T-helper 1 cell treated with Interleukin-12 subunit alpha and Interleukin-12 subunit beta and Interleukin-4 antibody, amounts not matched to agents 30 μg/mL and 1 μg/mL, for 36 hours (primary cell): ENCODE measurements around the gene SDC1.

Experiments
- H3K27ac Mint-ChIP-seq: one replicate; pipeline ENCODE4 v1.8.0; 2021; ENCODE audit warnings: mild to moderate bottlenecking, mixed read lengths
- H3K27me3 Mint-ChIP-seq: one replicate; pipeline ENCODE4 v1.8.0; 2021; ENCODE audit warnings: low read depth, mixed read lengths
- H3K36me3 Mint-ChIP-seq: one replicate; pipeline ENCODE4 v1.8.0; 2021; ENCODE audit warnings: low read depth, mixed read lengths
- H3K4me1 Mint-ChIP-seq: one replicate; pipeline ENCODE4 v1.8.0; 2021; ENCODE audit warnings: low read depth, mixed read lengths
- H3K4me3 Mint-ChIP-seq: one replicate; pipeline ENCODE4 v1.8.0; 2021; ENCODE audit warnings: mild to moderate bottlenecking, moderate library complexity, mixed read lengths
- H3K9me3 Mint-ChIP-seq: one replicate; pipeline ENCODE4 v1.8.0; 2021; ENCODE audit warnings: mixed read lengths

SDC1 gene

GRCh38 chr2:20182241-20182931 lies 42.5 kb downstream of the SDC1 start:
- Mint-ChIP-seq H3K27me3 (no peaks in the 10 kb centered on the region), H3K27ac (no peak overlapping the region), H3K4me1 (no peaks in the 10 kb centered on the region), H3K4me3 (no peak overlapping the region), H3K36me3 (no peaks in the 10 kb centered on the region), H3K9me3 (no peaks in the 10 kb centered on the region)

- H3K4me3 Mint-ChIP-seq, result no peak overlapping the region
- no peak overlapping the region for H3K27ac Mint-ChIP-seq
These were observed 43.2 kb downstream of the SDC1 start for GRCh38 chr2:20181761-20182160.

DNA sequence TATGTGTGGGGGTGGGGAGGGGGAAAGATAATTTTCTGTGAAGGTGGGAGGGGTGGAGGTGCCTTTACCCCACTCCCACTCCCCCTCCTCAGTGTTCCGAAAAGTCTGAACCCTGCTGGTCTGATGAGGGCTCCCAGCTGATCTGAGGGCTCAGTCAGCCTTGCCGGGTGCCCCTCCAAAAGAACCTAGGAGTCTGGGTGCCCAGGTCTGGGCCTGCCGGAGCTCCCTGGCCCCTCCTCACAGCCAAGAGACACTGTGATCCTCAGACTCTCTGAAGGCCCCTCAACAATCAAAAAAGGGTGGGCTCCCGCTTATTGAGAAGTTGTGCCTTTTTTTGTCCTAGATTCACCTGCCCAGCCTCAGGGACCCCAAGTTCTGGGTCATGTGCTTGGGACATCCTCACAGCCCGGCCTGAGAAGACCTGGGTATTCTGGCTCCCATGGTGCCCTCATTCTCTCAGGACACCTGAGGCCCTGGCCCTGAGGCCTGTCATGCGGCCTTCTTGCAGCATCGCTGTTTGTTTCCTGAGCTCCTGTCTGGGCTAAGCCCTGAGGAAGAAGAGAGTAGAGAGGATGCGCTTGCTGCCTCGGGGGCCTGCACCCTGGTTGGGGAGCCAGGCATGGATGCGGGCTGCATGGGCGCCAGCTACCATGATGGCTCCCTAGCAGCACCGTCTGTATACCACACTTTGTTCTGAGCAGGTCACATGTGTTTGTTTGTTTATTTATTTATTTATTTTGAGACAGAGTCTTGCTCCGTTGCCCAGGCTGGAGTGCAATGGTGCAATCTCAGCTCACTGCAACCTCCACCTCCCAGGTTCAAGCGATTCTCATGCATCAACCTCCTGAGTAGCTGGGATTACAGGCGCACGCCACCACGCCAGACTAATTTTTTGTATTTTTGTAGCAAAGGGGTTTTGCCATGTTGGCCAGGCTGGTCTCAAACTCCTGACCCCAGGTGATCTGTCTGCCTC lies 44.0 kb downstream of the SDC1 start:
- no peaks in the 10 kb centered on the region for H3K36me3 Mint-ChIP-seq
- no peaks in the 10 kb centered on the region for H3K4me1 Mint-ChIP-seq
- H3K9me3 Mint-ChIP-seq, result no peaks in the 10 kb centered on the region
- H3K27me3 Mint-ChIP-seq, result no peaks in the 10 kb centered on the region
- H3K27ac Mint-ChIP-seq, result no peak overlapping the region
- no peak overlapping the region for H3K4me3 Mint-ChIP-seq

More at GRCh38 chr2:20181761-20182160, 43.2 kb downstream of the SDC1 start:
- no peaks in the 10 kb centered on the region for H3K9me3 Mint-ChIP-seq
- no peaks in the 10 kb centered on the region for H3K36me3 Mint-ChIP-seq
- H3K27me3 Mint-ChIP-seq, result no peaks in the 10 kb centered on the region
- no peaks in the 10 kb centered on the region for H3K4me1 Mint-ChIP-seq

- H3K27me3 Mint-ChIP-seq, result no peaks in the 10 kb centered on the region
- no peaks in the 10 kb centered on the region for H3K9me3 Mint-ChIP-seq
- H3K4me3 Mint-ChIP-seq, result no peak overlapping the region
- no peaks in the 10 kb centered on the region for H3K4me1 Mint-ChIP-seq
- no peaks in the 10 kb centered on the region for H3K36me3 Mint-ChIP-seq
- H3K27ac Mint-ChIP-seq, result no peak overlapping the region
These were observed 45.0 kb downstream of the SDC1 start for GRCh38 chr2:20179755-20180594.

- H3K27me3 Mint-ChIP-seq, result no peaks in the 10 kb centered on the region
- no peak overlapping the region for H3K4me3 Mint-ChIP-seq
- no peaks in the 10 kb centered on the region for H3K9me3 Mint-ChIP-seq
- H3K36me3 Mint-ChIP-seq, result no peaks in the 10 kb centered on the region
- H3K4me1 Mint-ChIP-seq, result no peaks in the 10 kb centered on the region
- H3K27ac Mint-ChIP-seq, result no peak overlapping the region
These were observed 45.5 kb downstream of the SDC1 start for GRCh38 chr2:20179466-20179754.

DNA sequence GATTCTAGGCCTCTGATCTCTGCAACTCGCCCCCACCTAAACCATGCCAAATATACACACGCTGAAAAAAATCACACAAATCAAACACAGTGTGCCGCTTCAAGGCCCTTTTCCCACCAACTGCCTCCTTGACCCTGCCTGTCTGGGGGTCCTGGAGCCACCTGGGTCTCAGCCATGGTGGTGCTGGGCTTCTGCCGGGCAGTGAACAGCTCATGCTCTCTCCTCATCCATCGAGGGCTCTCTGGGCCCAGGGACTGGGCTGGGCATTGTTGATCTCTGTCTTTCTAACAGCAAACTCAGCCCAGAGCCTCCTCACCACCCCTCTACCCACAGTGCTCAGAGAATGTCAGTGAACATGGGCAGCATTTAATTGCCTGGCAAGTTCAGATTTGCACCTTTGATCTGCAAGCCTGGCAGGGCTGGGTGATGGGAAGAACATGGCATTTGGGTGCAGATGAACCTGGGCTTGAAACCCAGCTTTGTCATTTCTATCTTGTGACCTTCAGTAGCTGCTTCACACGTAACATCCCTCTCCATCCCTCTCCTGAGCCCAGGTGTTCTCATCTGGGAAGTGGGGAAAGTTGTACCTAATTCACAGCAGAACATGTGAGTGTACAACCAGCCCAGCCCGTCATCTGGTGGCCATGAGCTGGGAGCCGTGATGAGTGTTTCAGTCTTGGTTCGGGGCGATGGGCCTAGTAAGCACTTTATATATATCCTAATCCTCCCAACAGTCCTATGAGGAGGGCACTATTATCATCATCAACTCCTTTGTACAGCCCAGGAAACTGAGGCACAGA lies 46.1 kb downstream of the SDC1 start:
- no peak overlapping the region for H3K4me3 Mint-ChIP-seq
- no peaks in the 10 kb centered on the region for H3K4me1 Mint-ChIP-seq
- no peak overlapping the region for H3K27ac Mint-ChIP-seq
- no peaks in the 10 kb centered on the region for H3K36me3 Mint-ChIP-seq
- H3K9me3 Mint-ChIP-seq, result no peaks in the 10 kb centered on the region
- H3K27me3 Mint-ChIP-seq, result no peaks in the 10 kb centered on the region

- Mint-ChIP-seq H3K27ac (no peak overlapping the region), H3K36me3 (no peaks in the 10 kb centered on the region), H3K27me3 (no peaks in the 10 kb centered on the region), H3K4me3 (no peak overlapping the region), H3K9me3 (no peaks in the 10 kb centered on the region), H3K4me1 (no peaks in the 10 kb centered on the region)
These were observed 46.7 kb downstream of the SDC1 start for GRCh38 chr2:20178249-20178607.

DNA sequence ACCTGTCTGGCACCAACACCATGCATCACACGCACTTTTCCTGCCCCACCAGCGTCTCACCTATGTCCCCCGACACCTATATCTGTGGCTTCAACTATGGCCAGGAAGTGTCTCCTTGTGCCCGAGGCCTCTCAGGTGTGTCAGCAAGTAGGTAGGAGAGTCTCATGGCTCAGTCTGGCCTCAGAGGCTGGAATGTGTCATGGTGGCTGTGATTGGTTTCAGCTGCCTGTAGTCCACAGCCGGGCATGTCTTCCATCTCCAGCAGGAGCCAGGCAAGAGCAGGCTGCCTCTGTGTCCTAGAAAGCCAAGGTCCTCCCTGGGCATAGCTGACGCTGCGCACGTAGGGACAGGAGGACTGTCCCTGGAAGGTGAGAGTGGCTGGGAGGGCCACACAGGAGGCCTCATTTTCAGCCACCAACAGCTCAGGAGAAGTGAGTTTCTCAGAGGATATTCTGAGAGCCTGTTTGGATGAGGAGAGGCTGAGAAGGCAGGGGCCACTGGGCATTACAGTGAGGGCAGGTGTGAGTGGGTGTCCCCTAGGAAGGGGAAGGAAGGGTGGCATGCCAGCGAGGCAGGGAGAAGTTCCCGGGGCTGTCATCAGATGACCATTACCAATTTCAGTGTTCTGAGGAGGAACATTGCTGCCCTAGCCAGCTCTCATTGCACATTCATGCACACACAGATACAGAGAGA lies 47.2 kb downstream of the SDC1 start:
- H3K4me1 Mint-ChIP-seq, result no peaks in the 10 kb centered on the region
- H3K4me3 Mint-ChIP-seq, result no peak overlapping the region
- no peaks in the 10 kb centered on the region for H3K27me3 Mint-ChIP-seq
- H3K9me3 Mint-ChIP-seq, result no peaks in the 10 kb centered on the region
- H3K36me3 Mint-ChIP-seq, result no peaks in the 10 kb centered on the region
- H3K27ac Mint-ChIP-seq, result no peak overlapping the region

DNA sequence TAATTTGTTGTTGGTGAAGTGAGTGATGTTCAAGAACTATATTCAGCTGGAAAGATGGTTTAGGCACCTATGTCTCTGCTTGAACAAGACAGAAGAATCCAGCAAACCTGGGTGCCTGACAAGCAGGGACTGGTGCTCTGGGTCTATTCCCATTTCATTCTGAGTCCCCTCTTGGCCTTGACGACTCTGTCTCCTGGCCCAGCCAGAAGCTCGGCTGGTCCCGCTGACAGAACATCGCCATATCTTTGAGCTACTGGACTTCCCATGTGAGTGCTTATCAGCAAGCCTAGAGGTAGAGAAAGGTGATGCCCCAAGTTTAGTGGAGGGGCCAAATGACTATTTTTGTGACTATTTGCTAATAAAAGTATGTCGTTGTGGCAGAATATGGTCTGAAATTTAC lies 48.2 kb downstream of the SDC1 start:
- no peak overlapping the region for H3K27ac Mint-ChIP-seq
- no peaks in the 10 kb centered on the region for H3K9me3 Mint-ChIP-seq
- no peaks in the 10 kb centered on the region for H3K4me1 Mint-ChIP-seq
- H3K4me3 Mint-ChIP-seq, result no peak overlapping the region
- H3K27me3 Mint-ChIP-seq, result no peaks in the 10 kb centered on the region
- H3K36me3 Mint-ChIP-seq, result no peaks in the 10 kb centered on the region

DNA sequence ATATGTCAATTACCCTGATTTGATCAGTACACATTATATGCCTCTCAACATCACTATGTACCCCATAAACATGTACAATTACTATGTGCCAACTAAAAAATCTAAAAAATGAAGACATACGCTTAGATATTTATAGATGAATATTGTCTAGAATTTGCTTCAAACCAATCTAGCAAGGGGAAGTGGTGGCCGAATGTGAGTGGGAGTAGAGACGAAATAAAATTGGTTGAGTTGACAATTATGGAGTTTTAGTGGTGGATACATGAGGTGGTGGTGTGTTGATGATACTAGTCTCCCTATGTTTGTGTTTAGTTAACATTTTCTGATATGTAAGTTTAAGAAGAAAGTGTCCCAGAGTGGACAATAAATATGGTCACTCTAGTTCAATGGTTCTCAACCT lies 49.0 kb downstream of the SDC1 start:
- no peaks in the 10 kb centered on the region for H3K4me1 Mint-ChIP-seq
- H3K27me3 Mint-ChIP-seq, result no peaks in the 10 kb centered on the region
- H3K36me3 Mint-ChIP-seq, result no peaks in the 10 kb centered on the region
- no peak overlapping the region for H3K4me3 Mint-ChIP-seq
- H3K27ac Mint-ChIP-seq, result no peak overlapping the region
- no peaks in the 10 kb centered on the region for H3K9me3 Mint-ChIP-seq

GRCh38 chr2:20175267-20175666 lies 49.7 kb downstream of the SDC1 start:
- H3K4me1 Mint-ChIP-seq, result no peaks in the 10 kb centered on the region
- H3K27me3 Mint-ChIP-seq, result no peaks in the 10 kb centered on the region
- H3K36me3 Mint-ChIP-seq, result no peaks in the 10 kb centered on the region
- H3K9me3 Mint-ChIP-seq, result no peaks in the 10 kb centered on the region
- no peak overlapping the region for H3K27ac Mint-ChIP-seq
- H3K4me3 Mint-ChIP-seq, result no peak overlapping the region

- Mint-ChIP-seq H3K27ac (no peak overlapping the region), H3K4me1 (no peaks in the 10 kb centered on the region), H3K27me3 (no peaks in the 10 kb centered on the region), H3K9me3 (no peaks in the 10 kb centered on the region), H3K36me3 (no peaks in the 10 kb centered on the region), H3K4me3 (no peak overlapping the region)
These were observed 50.5 kb downstream of the SDC1 start for GRCh38 chr2:20174410-20174809.

DNA sequence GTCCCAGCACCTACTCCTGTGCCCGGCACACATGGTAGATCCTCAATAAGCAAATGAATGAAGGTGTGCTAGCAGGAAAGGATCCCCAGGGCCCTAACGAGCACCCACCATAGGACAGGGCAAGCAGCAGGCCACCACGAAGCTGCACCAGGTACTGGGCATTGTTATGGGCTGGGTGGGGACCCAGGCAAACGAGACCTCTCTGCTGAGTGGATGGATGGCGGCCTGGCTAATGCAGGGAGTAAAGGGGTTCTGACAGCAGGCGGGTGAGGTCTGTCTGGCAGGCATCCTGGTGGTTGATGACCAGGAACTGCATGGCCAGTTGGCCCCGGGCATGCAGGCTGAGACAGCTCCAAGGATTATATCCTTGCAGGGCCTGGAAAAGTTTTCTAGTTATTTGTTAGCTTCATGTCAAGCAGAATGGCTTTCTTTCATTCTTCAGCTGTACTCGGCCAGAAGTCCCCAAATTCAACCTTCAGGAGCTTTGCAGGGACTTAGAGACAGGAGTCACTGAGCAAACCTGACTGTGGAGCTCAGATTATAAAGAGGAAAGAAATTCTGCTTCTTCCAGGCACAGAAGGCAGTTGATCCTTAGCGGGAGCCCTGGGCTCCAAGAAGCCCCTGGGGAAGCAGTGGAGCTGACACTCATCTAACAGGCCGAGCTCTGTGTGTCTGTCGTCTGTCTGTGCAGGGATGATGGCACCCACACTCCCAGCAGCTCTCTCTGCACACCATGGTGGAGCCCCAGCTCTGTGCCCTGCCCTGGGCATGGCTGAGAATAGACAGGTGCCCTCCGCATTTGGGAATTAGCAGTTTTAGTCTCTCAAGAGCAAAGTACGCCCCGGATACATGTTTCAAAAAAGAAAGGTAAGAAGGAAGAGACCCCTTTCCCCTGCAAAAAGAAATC lies 51.2 kb downstream of the SDC1 start:
- Mint-ChIP-seq H3K27ac (no peak overlapping the region), H3K4me3 (no peak overlapping the region), H3K4me1 (no peaks in the 10 kb centered on the region)

More for the DNA sequence above, 51.2 kb downstream of the SDC1 start:
- Mint-ChIP-seq H3K9me3 (no peaks in the 10 kb centered on the region), H3K27me3 (no peaks in the 10 kb centered on the region), H3K36me3 (no peaks in the 10 kb centered on the region)
